DND-41 (cell line): ENCODE data around the gene ATF7IP.

Experiments
- ATAC-seq: fragments of 200-7000 bp; cut with Tn5 transposase; 3 replicates; pipeline ENCODE4 v1.9.1; 2021; ENCODE audit warnings: low read depth; ENCODE audit not compliant: insufficient read depth
- DNase-seq: peaks from one replicate; pipeline ENCODE4 v3.0.0-alpha.2; 2020
- H2AFZ ChIP-seq: 2 replicates; pipeline ENCODE4 v1.6.0; 2012; ENCODE audit warnings: low read depth, low read length
- H3K27ac ChIP-seq: 2 replicates; pipeline ENCODE4 v1.5.1; 2012; ENCODE audit warnings: low read length, inconsistent platforms
- H3K27me3 ChIP-seq: fragments of 200-600 bp; sonication (generic); 2 replicates; pipeline ENCODE4 v1.6.0; 2012; ENCODE audit warnings: low read length, mild to moderate bottlenecking, inconsistent platforms; ENCODE audit not compliant: insufficient read depth, poor library complexity
- H3K36me3 ChIP-seq: 2 replicates; pipeline ENCODE4 v1.5.1; 2012; ENCODE audit warnings: low read length, inconsistent platforms; ENCODE audit not compliant: insufficient read depth
- H3K4me1 ChIP-seq: 2 replicates; pipeline ENCODE4 v1.5.1; 2012; ENCODE audit warnings: mild to moderate bottlenecking, low read length; ENCODE audit not compliant: insufficient read depth
- H3K4me2 ChIP-seq: 2 replicates; pipeline ENCODE4 v1.6.0; 2012; ENCODE audit warnings: mild to moderate bottlenecking, moderate library complexity, low read length, inconsistent platforms; ENCODE audit not compliant: insufficient read depth
- H3K4me3 ChIP-seq, 2 experiments: fragments of 200-600 bp in 1 of 2; shearing (Covaris generic) in 1 of 2; 2 replicates each; pipeline ENCODE4 v1.5.1; 2012 to 2016; ENCODE audit warnings: inconsistent platforms in 2 of 2, low read length in 2 of 2, mild to moderate bottlenecking in 2 of 2, low read depth in 1 of 2, moderate library complexity in 1 of 2
- H3K79me2 ChIP-seq: 2 replicates; pipeline ENCODE4 v1.6.0; 2012; ENCODE audit warnings: low read length, inconsistent platforms; ENCODE audit not compliant: insufficient read depth
- H3K9ac ChIP-seq: 2 replicates; pipeline ENCODE4 v1.6.0; 2012; ENCODE audit warnings: low read depth, mild to moderate bottlenecking, inconsistent platforms, low read length, moderate library complexity
- H3K9me3 ChIP-seq: 2 replicates; pipeline ENCODE4 v1.5.1; 2012; ENCODE audit warnings: low read length, moderate library complexity, mild to moderate bottlenecking, inconsistent platforms; ENCODE audit not compliant: insufficient read depth, severe bottlenecking
- H4K20me1 ChIP-seq: 2 replicates; pipeline ENCODE4 v1.6.0; 2012; ENCODE audit warnings: low read length; ENCODE audit not compliant: insufficient read depth
- CTCF ChIP-seq: IDR thresholded peaks from 2 replicates; pipeline ENCODE4 v1.5.1; 2012; ENCODE audit warnings: borderline replicate concordance, low read length, moderate library complexity, mild to moderate bottlenecking; ENCODE audit not compliant: poor library complexity, severe bottlenecking; ENCODE audit errors: extremely low read depth
- EZH2 ChIP-seq: IDR thresholded peaks from 3 replicates; pipeline ENCODE4 v1.6.1; 2012; ENCODE audit warnings: borderline replicate concordance, low read depth, mild to moderate bottlenecking, moderate library complexity, low read length, inconsistent platforms; ENCODE audit not compliant: severe bottlenecking

The ATF7IP gene

GRCh38 chr12:14322403-14322802 lies 43.1 kb upstream of the ATF7IP start:
- no peaks in the 10 kb centered on the region for H3K36me3 ChIP-seq
- H2AFZ ChIP-seq: no peak overlapping the region
- TF ChIP-seq EZH2: no peak
- TF ChIP-seq CTCF: no peak
- H3K27me3 ChIP-seq: no peaks in the 10 kb centered on the region
- H3K79me2 ChIP-seq: no peaks in the 10 kb centered on the region
- DNase-seq (no peak), ATAC-seq (no peak)
- H3K4me1 ChIP-seq: no peaks in the 10 kb centered on the region
- H3K27ac ChIP-seq: no peak overlapping the region
- H3K4me3 ChIP-seq: no peak overlapping the region
- no peak overlapping the region for H3K4me2 ChIP-seq
- no peak overlapping the region for H3K9ac ChIP-seq
- no peaks in the 10 kb centered on the region for H3K9me3 ChIP-seq
- H4K20me1 ChIP-seq: no peaks in the 10 kb centered on the region

GRCh38 chr12:14325716-14326343 lies 39.7 kb upstream of the ATF7IP start:
- Histone ChIP-seq H3K36me3 (no peaks in the 10 kb centered on the region), H2AFZ (no peak overlapping the region), H3K27me3 (no peaks in the 10 kb centered on the region), H3K79me2 (no peaks in the 10 kb centered on the region), H3K27ac (no peak overlapping the region), H3K4me2 (no peak overlapping the region), H3K9ac (no peak overlapping the region), H4K20me1 (no peaks in the 10 kb centered on the region), H3K4me1 (no peaks in the 10 kb centered on the region), H3K9me3 (no peaks in the 10 kb centered on the region), H3K4me3 (no peak overlapping the region)
- no peak for DNase-seq
- no peak for ATAC-seq
- TF ChIP-seq CTCF: no peak
- no peak for TF ChIP-seq EZH2

- no peak for TF ChIP-seq EZH2
- TF ChIP-seq CTCF: no peak
- Histone ChIP-seq H3K27me3 (no peaks in the 10 kb centered on the region), H3K27ac (no peak overlapping the region), H3K9ac (no peak overlapping the region), H3K4me1 (no peaks in the 10 kb centered on the region), H3K79me2 (no peaks in the 10 kb centered on the region), H2AFZ (no peak overlapping the region), H3K9me3 (no peaks in the 10 kb centered on the region), H3K4me2 (no peak overlapping the region), H3K36me3 (no peaks in the 10 kb centered on the region), H3K4me3 (no peak overlapping the region), H4K20me1 (no peaks in the 10 kb centered on the region)
- no peak for ATAC-seq
- DNase-seq: no peak
Observed at GRCh38 chr12:14326699-14327098, 38.8 kb upstream of the ATF7IP start.
